PFSK-1 (cell line): Measurements from ENCODE around the gene KRT8.

Source experiments
- FOXP2 ChIP-seq: optimal IDR thresholded peaks from 2 replicates; pipeline ENCODE3; 2011; ENCODE audit warnings: borderline replicate concordance, control low read depth, inconsistent platforms; ENCODE audit not compliant: insufficient read depth; ENCODE audit errors: extremely low read length, extremely low read depth
- POLR2AphosphoS5 ChIP-seq: IDR thresholded peaks from 2 replicates; pipeline ENCODE4 v1.6.1; 2012; ENCODE audit warnings: low read depth, mild to moderate bottlenecking, control low read depth, low read length, moderate library complexity
- REST ChIP-seq, 2 experiments: IDR thresholded peaks; 2 replicates each; pipeline versions ENCODE4 v1.6.1 to v1.8.0; 2011 to 2012; ENCODE audit warnings: low read depth in 2 of 2, low read length in 2 of 2, control low read depth in 1 of 2, inconsistent platforms in 1 of 2, mild to moderate bottlenecking in 1 of 2, moderate library complexity in 1 of 2; ENCODE audit not compliant: insufficient read depth in 1 of 2
- SIN3A ChIP-seq: IDR thresholded peaks from 2 replicates; pipeline ENCODE4 v1.6.1; 2012; ENCODE audit warnings: mild to moderate bottlenecking, low read length, moderate library complexity, borderline replicate concordance; ENCODE audit not compliant: insufficient read depth
- TAF1 ChIP-seq: IDR thresholded peaks from 2 replicates; pipeline ENCODE4 v1.6.1; 2012; ENCODE audit warnings: low read length, control low read depth, borderline replicate concordance; ENCODE audit not compliant: insufficient read depth

- TF ChIP-seq POLR2AphosphoS5 (no peak), REST (IDR thresholded peaks at IDR 0.05; ENCODE audit: insufficient read depth in 1 of 2, low read depth in 2 of 2, low read length in 2 of 2) (no peak), SIN3A (no peak), TAF1 (no peak), FOXP2 (no peak)
Measured at GRCh38 chr12:52849511-52849910, 55.4 kb downstream of the KRT8 start.
